Measurements from ENCODE around the gene GABARAP.
A peak's percentile ranks its signal among the peaks of the same experiment; 100 is the strongest.

GABARAP gene

DNA sequence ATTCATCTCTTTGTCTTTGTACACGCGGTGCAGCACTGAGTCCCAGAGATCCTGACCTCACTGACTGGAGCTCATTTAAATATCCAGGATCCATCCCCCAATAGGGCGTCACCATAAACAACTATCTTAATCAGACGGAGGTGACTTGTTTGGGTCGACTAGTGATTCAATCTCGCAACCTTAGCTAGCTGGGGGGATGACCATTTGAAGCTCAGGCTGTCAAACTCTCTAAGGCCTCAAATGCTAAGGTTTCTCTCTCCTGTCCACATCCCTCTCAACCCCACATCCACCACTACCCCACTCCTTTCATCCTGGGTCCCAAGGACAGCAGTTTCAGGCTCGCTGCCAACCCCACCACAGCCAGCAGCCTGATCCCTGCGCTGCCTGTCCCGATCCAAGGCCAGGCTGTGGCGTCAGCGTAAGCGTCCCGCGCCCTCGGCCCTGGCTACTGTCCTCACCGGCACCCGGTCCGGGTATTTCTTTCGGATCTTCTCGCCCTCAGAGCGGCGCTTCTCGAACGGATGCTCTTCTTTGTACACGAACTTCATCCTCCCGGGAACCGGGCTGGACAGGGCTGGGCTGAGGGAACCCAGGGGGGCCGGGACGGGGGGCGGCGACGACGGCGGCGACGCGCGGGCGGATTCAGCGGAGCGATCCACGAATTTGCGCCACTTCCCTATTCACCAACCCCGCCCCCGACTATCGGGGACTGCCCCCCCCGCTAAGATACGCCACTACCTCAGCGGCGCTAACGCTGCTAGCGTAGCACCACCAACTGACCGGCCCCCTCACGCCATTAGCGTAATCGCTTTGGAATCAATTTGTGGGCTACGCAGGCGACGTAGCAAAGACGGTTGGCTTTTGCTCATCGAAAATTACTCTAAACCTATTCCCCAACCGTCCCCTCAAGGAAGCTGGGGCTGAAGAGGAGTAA lies at the start of gene GABARAP:
GABARAP (minus strand) TSS at position 667 of the 934 bp plus-strand sequence; CDS start at position 548, 119 bp downstream.
- DNase-seq, result peak in 1 of 2 experiments; percentile 81

DNA sequence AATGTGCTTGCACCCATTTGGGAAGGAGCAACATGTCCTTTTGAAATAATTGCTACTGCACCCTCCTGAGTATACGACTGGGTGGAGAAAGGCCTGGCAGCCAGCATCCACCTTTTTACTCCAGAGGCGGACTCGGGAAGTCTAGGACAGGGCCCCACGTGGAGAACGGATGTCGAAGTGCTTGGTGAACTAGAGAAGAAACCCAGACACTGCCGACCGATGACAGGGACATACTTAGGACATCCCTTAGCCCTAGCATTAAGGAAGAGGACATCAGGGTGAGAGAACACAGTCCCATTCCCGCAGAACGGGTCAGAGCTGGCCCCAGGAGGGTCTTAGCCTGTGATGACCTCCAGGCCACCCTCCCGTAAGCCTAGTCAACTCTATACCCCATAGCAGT lies 48.4 kb upstream of the GABARAP start:
- DNase-seq, result no peak

GRCh38 chr17:7290166-7290565 lies 47.9 kb upstream of the GABARAP start:
- DNase-seq, result no peak

DNA sequence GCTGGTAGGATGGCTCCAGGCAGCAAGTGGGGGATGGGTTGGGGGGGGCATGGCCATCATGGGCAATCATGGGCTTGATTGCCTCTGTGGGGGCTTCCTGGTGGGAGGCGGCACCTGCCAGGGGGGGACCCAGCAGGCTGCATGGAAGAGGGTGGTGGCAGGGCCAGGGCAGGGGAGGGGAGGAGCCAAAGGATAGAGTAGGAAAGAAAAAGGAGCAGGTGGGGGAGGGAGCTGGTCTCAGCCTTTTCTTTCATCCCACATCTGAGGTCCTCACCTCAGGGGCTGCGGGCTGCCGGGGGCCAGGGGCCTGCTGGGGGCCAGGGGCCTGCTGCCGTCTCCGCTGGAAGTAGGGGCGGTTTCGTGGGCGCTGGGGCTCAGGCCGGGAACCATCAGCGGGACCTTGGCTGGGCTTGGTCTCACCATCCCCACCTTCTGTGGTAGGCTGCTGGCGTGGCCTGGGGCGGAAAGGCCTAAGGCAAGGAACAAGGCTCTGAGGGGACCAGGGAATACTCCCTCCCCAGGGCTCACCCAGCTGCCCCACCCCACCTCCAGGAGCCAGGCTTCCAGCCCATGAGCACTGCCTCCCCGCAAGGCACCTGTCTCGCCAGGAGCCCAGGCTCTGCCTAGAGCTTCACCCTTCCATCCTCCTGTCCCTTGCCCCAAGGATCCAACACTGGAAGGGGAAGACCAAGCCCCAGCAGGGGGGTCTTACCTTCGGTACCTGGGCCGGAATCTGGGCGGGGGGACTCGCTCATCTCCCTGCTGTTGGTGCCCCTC lies 47.2 kb upstream of the GABARAP start:
- no peak for DNase-seq

DNA sequence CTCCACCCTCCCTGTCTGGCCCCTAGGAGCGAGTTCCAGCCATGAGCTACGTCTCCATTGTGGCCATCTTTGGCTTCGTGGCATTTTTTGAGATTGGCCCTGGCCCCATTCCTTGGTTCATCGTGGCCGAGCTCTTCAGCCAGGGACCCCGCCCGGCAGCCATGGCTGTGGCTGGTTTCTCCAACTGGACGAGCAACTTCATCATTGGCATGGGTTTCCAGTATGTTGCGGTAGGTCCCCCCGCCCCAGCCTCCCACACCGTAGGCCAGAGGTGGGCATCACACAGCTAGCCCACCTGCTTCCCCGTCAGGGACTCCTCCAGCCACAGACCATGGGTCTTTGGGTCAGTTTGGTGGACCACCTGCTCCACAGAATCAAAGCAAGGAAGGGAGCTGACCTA lies 43.4 kb upstream of the GABARAP start:
- no peak for DNase-seq

DNA sequence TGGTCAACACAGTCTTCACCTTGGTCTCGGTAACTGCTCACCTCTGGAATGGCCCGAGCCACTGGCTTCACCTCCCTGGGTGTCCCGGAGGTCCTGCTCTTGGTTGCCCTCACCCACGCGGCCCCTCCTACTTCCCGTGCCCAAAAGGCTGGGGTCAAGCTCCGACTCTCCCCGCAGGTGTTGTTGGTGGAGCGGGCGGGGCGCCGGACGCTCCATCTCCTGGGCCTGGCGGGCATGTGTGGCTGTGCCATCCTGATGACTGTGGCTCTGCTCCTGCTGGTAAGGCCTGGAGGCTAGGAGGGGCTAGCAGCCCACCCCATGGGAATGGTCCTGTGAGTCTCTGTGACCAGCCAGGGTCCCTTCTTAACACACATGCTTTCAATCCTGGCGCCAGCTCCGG lies 42.7 kb upstream of the GABARAP start:
- DNase-seq, result no peak

DNA sequence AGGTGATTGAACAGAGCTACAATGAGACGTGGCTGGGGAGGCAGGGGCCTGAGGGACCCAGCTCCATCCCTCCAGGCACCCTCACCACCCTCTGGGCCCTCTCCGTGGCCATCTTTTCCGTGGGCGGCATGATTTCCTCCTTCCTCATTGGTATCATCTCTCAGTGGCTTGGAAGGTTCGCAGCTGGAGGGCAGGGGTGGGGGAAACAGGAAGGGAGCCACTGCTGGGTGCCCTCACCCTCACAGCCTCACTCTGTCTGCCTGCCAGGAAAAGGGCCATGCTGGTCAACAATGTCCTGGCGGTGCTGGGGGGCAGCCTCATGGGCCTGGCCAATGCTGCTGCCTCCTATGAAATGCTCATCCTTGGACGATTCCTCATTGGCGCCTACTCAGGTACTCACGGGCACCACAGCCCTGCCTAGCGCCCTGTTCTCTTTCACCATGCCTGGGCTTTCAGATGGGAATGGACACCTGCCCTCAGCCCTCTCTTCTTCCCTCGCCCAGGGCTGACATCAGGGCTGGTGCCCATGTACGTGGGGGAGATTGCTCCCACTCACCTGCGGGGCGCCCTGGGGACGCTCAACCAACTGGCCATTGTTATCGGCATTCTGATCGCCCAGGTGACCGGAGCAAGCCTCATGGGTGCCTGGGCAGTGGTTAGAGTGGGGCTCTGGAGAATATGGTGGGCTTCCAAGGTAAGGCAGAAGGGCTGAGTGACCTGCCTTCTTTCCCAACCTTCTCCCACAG lies 41.4 kb upstream of the GABARAP start:
- no peak for DNase-seq

DNA sequence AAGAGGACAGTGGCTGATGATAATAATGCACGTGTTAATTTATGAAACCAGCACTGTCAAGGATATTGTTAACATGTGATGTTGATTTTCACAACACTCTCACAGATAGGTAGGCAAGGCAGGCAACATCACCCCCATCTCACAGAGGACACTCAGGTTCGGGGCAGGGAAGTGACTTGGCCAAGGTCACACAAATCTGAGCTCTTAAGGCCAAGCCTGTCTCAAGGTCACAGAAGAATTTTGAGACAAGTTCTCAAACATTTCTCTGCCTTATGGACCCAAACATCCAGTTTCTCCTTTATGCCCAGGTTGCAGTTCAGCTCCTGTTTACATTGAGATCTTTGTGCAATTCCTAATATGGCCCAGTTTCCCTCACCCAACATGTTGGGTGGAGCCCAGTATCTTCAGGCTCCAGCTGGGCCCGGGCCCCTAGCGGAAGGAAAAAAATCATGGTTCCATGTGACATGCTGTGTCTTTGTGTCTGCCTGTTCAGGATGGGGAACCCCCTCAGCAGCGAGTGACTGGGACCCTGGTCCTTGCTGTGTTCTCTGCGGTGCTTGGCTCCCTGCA lies 40.6 kb upstream of the GABARAP start:
- no peak for DNase-seq

DNA sequence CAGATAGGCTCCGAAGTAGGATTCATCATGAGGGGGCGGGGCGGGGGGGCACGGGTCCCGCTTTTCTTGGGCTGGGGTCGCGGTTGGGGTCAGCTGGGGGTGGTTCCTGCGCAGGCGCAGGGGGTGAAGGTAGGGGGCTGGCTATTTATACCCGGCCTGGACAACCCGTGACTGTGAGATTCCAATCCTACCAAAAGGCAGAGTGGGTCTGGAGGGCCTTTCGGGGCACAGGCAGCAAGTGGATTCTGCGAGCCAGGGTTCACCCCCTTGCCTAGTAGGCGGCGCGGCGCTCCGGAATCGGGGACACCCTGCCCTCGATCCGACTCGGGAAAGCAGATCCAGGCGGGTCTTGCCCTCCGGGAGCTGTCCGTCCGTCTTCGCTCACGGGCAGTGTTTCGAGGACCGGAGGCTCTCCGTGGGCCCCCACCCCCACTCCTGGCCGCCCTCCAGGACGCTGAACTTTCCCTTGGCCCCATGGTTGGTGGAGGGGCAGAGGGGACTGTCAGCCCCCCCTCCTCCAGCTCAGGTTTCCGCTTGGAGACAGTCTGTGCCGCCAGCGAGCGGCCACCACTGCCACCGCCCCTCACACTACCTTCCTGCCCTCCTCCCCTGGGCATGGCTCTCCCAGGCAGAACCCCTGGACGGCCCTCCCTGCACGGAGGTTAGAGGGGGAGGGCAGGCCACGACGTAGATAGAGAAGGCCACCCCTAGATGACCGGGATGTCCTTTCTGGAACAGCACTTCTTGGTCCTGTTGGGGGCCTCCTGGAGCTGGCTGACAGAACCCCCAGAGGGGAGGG lies 39.9 kb upstream of the GABARAP start:
- no peak for DNase-seq

- DNase-seq, result no peak
These were observed 39.1 kb upstream of the GABARAP start, which contains the start of gene SLC2A4 for GRCh38 chr17:7281074-7281952. SLC2A4 (plus strand) TSS chr17:7281718; CDS start chr17:7281935, 217 bp downstream.

- peak in 1 of 2 experiments; percentile 28 for DNase-seq
These were observed 38.3 kb upstream of the GABARAP start for GRCh38 chr17:7280519-7281073.

DNA sequence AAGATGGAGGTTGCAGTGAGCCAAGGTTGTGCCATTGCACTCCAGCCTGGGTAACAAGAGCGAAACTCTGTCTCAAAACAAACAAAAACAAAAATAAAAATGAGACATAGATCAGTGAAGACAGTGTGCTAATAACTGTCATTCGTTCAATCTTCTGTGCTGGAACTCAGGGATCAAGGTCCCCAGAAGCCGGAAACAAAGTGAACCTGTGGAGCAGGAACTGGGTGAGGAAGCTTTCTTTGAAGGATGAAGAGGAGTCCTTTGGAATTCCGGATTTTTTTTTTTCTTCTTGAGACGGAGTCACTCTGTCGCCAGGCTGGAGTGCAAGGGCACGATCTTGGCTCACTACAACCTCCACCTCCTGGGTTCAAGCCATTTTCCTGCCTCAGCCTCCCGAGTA lies 37.2 kb upstream of the GABARAP start:
- no peak for DNase-seq

DNA sequence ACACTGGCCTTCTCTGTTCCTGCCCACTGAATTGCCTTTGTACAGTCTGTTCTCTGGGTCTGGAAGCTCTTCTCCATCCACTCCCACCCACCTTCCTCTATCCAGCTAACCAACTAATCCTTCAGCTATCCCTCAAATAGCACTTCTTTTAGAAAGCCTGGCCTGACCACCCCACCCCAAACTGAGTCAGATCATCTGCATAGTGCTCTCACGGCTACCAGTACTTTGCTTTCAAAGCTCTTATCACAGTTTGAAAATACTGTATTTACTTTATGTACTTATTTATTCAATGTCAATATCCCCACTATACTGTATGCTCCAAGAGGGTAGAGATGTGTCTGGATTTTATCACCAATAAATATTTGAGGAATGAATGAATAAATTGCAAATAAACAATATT lies 24.5 kb upstream of the GABARAP start:
- no peak for DNase-seq

- DNase-seq, result no peak
These were observed 21.5 kb upstream of the GABARAP start for GRCh38 chr17:7263801-7264078.

- no peak for DNase-seq
These were observed 20.9 kb upstream of the GABARAP start for GRCh38 chr17:7262935-7263800.

DNA sequence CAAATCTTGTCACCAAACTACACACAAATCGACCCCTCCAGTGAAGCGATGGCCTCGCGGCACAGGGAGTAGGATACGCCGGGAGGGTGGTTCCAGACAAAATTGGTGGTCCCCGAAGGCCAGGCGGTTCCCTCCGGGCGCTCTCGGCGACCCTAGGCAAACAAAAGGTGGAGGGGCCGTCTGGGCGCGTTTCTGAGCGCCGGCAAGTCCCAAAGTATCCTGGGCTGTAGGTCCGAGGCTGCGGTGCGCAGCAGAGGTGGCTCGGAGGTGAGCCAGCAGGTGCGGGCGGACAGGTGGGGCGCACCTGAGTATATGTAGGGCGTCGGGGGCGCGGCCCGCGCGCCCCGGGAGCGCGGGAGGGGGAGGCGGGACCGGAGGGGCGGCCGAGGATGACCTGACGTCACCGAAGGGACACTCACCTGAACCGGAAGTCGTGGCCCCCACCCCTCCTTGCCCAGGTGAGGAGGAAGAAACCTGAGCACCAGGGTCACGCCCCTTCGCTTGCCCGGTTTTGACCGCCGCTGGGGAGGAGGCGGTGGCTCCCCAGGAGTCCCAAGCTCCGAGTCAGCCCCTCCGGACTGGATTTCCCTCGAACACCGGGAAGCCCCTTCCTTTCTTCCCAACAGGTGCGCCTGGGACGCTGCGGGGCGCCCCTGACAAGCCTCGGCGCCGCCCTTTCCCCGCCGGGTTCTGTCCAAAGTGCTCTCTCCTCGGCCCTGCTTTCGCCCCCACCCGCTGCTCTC lies 20.1 kb upstream of the GABARAP start, which contains the start of gene CLDN7:
CLDN7 (minus strand) TSS at position 287 of the 743 bp plus-strand sequence. CDS start 435 bp downstream, outside the sequence.
- no peak for DNase-seq

DNA sequence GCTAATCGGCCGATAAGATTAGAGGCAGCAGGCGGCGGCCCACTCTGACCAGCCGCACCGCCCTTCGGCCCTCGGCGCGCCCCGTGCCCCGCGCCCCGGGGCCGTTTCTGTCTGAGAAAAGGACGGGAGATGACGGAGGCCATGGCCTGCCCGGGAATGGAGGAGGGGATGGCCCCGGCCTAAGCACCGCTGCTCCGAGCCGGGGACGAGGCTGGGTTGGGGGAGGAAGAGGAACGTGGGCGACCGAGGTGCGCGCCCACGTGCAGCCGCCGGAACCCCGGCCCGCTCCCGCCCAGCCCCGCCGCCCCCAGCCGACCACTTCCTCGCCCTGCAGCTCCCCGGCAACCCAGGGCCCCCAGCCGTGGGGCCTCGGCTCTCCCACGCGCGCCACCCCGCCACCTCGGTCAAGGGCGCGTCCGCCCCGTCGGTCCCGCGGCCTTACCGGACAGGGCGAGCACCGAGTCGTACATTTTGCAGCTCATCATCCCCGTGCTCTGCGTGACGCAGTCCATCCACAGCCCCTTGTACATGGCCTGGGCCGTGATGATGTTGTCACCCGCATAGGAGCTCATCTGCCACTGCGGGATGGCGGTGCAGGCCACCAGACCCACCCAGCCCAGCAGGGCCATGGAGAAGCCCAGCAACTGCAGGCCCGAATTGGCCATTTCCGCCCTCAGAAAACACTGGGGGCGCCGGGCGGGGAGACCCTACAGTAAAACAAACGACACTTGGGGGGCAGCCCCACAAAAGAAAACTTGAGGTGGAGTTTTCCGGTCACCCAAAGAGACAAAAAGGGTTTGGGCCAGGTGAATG lies 19.3 kb upstream of the GABARAP start:
- DNase-seq, result no peak
